Hematopoietic multipotent progenitor cell treated with erythropoietin and hydrocortisone succinate and interleukin-3 and kit ligand, for 15 days (in vitro differentiated cells): Measurements from ENCODE around the gene LRMDA.

Experiments
- DNase-seq: peaks from one replicate; pipeline ENCODE4 v3.0.0-alpha.2; 2015; ENCODE audit warnings: low spot score

Gene LRMDA

GRCh38 chr10:75646218-75646915 lies 214.9 kb downstream of the LRMDA start:
- DNase-seq: no peak

- DNase-seq: no peak
Measured at GRCh38 chr10:75646916-75647315, 215.5 kb downstream of the LRMDA start.

GRCh38 chr10:75647675-75648074 lies 216.3 kb downstream of the LRMDA start:
- no peak for DNase-seq

GRCh38 chr10:75648351-75648750 lies 216.9 kb downstream of the LRMDA start:
- no peak for DNase-seq

GRCh38 chr10:75648854-75649253 lies 217.4 kb downstream of the LRMDA start:
- DNase-seq: no peak

GRCh38 chr10:75649466-75649865 lies 218.0 kb downstream of the LRMDA start:
- DNase-seq: no peak

GRCh38 chr10:75650648-75651047 lies 219.2 kb downstream of the LRMDA start:
- DNase-seq: no peak

- no peak for DNase-seq
Measured at GRCh38 chr10:75651417-75651816, 220.0 kb downstream of the LRMDA start.

- no peak for DNase-seq
Measured at GRCh38 chr10:75652146-75652740, 220.8 kb downstream of the LRMDA start.

GRCh38 chr10:75653761-75654160 lies 222.3 kb downstream of the LRMDA start:
- DNase-seq: no peak

GRCh38 chr10:75654171-75654771 lies 222.8 kb downstream of the LRMDA start:
- no peak for DNase-seq

- no peak for DNase-seq
Measured at GRCh38 chr10:75654772-75655171, 223.3 kb downstream of the LRMDA start.

GRCh38 chr10:75655791-75656451 lies 224.5 kb downstream of the LRMDA start:
- DNase-seq: no peak

- no peak for DNase-seq
Measured at GRCh38 chr10:75657351-75657750, 225.9 kb downstream of the LRMDA start.

- no peak for DNase-seq
Measured at GRCh38 chr10:75658036-75658435, 226.6 kb downstream of the LRMDA start.

- DNase-seq: no peak
Measured at GRCh38 chr10:75658496-75658895, 227.1 kb downstream of the LRMDA start.

- DNase-seq: no peak
Measured at GRCh38 chr10:75658915-75659314, 227.5 kb downstream of the LRMDA start.

- no peak for DNase-seq
Measured at GRCh38 chr10:75660823-75661222, 229.4 kb downstream of the LRMDA start.

- DNase-seq: no peak
Measured at GRCh38 chr10:75662715-75663114, 231.3 kb downstream of the LRMDA start.

- DNase-seq: no peak
Measured at GRCh38 chr10:75663947-75664664, 232.7 kb downstream of the LRMDA start.

- no peak for DNase-seq
Measured at GRCh38 chr10:75664968-75665367, 233.5 kb downstream of the LRMDA start.

- DNase-seq: no peak
Measured at GRCh38 chr10:75665707-75666106, 234.3 kb downstream of the LRMDA start.
